Panc1 (cell line): ENCODE data around the gene TMEM131. TPM values are rescaled to one million over a fixed set of nuclear protein-coding genes. Genes with fewer than 3 reads are reported as not detected.

Experiments
- ATAC-seq: fragments of 200-7000 bp; cut with Tn5 transposase; 2 replicates; pipeline ENCODE4 v1.9.1; 2020; ENCODE audit warnings: mild to moderate bottlenecking, moderate library complexity
- BruUV-seq: library from RNA; stranded (reverse); fragments of 400-500 nt; replicated peaks from 2 replicates; lab custom pipeline; 2021; lab: Mats Ljungman, UMichigan
- CTCF ChIA-PET: fragments of 300-600 bp; sonication (Branson Sonifier 250); formaldehyde crosslinking; loops from one replicate; lab custom pipeline; 2022; ENCODE audit warnings: antibody characterized with exemption; lab: Charles Lee
- POLR2A ChIA-PET: fragments of 300-600 bp; sonication (Branson Sonifier 250); formaldehyde crosslinking; loops from one replicate; lab custom pipeline; 2022; ENCODE audit warnings: antibody characterized with exemption; lab: Charles Lee
- DNase-seq: peaks from one replicate; pipeline ENCODE4 v3.0.0-alpha.2; 2010; ENCODE audit warnings: low read depth, low spot score
- H3K27ac ChIP-seq: 2 replicates; pipeline ENCODE4 v1.5.1; 2011; ENCODE audit warnings: mild to moderate bottlenecking, low read length, inconsistent platforms
- H3K27me3 ChIP-seq: fragments of 200-500 bp; sonication (Bioruptor generic); 2 replicates; pipeline ENCODE4 v1.6.0; 2014; ENCODE audit warnings: low read length, inconsistent platforms; ENCODE audit not compliant: control insufficient read depth, insufficient read depth
- H3K36me3 ChIP-seq: fragments of 200-500 bp; sonication (Bioruptor generic); 2 replicates; pipeline ENCODE4 v1.5.1; 2014; ENCODE audit warnings: inconsistent platforms, mild to moderate bottlenecking, low read length, moderate library complexity; ENCODE audit not compliant: control insufficient read depth, insufficient read depth
- H3K4me1 ChIP-seq: 2 replicates; pipeline ENCODE4 v1.5.1; 2011; ENCODE audit warnings: inconsistent platforms, mild to moderate bottlenecking, low read length, moderate library complexity; ENCODE audit not compliant: control insufficient read depth, insufficient read depth
- H3K4me3 ChIP-seq, 2 experiments: 2 replicates each; pipeline ENCODE4 v1.5.1; 2011 to 2012; ENCODE audit warnings: low read depth in 2 of 2, low read length in 2 of 2, mild to moderate bottlenecking in 2 of 2, inconsistent platforms in 1 of 2, moderate library complexity in 1 of 2
- H3K9me3 ChIP-seq: fragments of 200-500 bp; sonication (Bioruptor generic); 2 replicates; pipeline ENCODE4 v1.5.1; 2014; ENCODE audit warnings: low read depth, mild to moderate bottlenecking, inconsistent platforms, low read length, moderate library complexity; ENCODE audit not compliant: control insufficient read depth, insufficient read depth
- CTCF ChIP-seq: fragments of 450-650 bp; IDR thresholded peaks from 2 replicates; pipeline ENCODE4 v1.5.1; 2017; ENCODE audit warnings: mild to moderate bottlenecking
- POLR2AphosphoS5 ChIP-seq: IDR thresholded peaks from 2 replicates; pipeline ENCODE4 v1.6.1; 2012; ENCODE audit warnings: mild to moderate bottlenecking, low read depth, low read length, moderate library complexity
- REST ChIP-seq, 2 experiments: IDR thresholded peaks; 2 replicates each; pipeline ENCODE4 v1.6.1; 2011 to 2012; ENCODE audit warnings: low read depth in 2 of 2, control low read depth in 1 of 2, low read length in 1 of 2, mild to moderate bottlenecking in 1 of 2, moderate library complexity in 1 of 2; ENCODE audit not compliant: insufficient read depth in 1 of 2
- SIN3A ChIP-seq: IDR thresholded peaks from 2 replicates; pipeline ENCODE4 v1.6.1; 2012; ENCODE audit warnings: low read depth, mild to moderate bottlenecking, low read length, moderate library complexity, borderline replicate concordance; ENCODE audit not compliant: insufficient read depth
- TCF7L2 ChIP-seq: IDR thresholded peaks from 2 replicates; pipeline ENCODE4 v1.6.1; 2011; ENCODE audit warnings: mild to moderate bottlenecking, low read depth, low read length, inconsistent platforms
- in situ Hi-C: cut with HindIII; loops from 2 replicates; pipeline ENCODE4 v1.10.0; 2016; ENCODE audit warnings: low sequenced_read_pairs, low pct_unique_long_range_greater_than_20kb
- intact Hi-C: fragments of 100-400 bp; cut with micrococcal nuclease; formaldehyde crosslinking; loops from one replicate; pipeline ENCODE4 v1.10.0; 2022; ENCODE audit not compliant: unreplicated experiment
- total RNA-seq: library from RNA; stranded (reverse); gene quantifications from one replicate; pipeline ENCODE4 v1.2.1, GENCODE V29; 2021; ENCODE audit not compliant: unreplicated experiment

Gene TMEM131
- total RNA-seq, 1 experiment from 2014 or later: 43.4 TPM

GRCh38 chr2:97736185-97736584 is 259.6 kb downstream of the TMEM131 start:
- Histone ChIP-seq H3K4me1 (no peaks in the 10 kb centered on the region), H3K27ac (no peak overlapping the region), H3K4me3 (no peak overlapping the region), H3K36me3 (no peaks in the 10 kb centered on the region), H3K9me3 (no peaks in the 10 kb centered on the region), H3K27me3 (no peaks in the 10 kb centered on the region)
- intact Hi-C loops (no loop called here), in situ Hi-C loops (no loop called here)
- ChIA-PET POLR2A (no interaction called here), CTCF (no interaction called here)
- ATAC-seq (no peak), DNase-seq (no peak)
- no peak for TF ChIP-seq REST (IDR thresholded peaks at IDR 0.05; ENCODE audit: insufficient read depth in 1 of 2, low read depth in 2 of 2, low read length in 1 of 2)
- no peak for TF ChIP-seq SIN3A
- no peak for TF ChIP-seq TCF7L2
- TF ChIP-seq POLR2AphosphoS5: no peak
- no peak for TF ChIP-seq CTCF
- BruUV-seq: no TSS peak

GRCh38 chr2:97735161-97735561 is 260.6 kb downstream of the TMEM131 start:
- Histone ChIP-seq H3K4me1 (no peaks in the 10 kb centered on the region), H3K27me3 (no peaks in the 10 kb centered on the region), H3K27ac (no peak overlapping the region), H3K9me3 (peaks cover 3% of the 10 kb centered on the region; the same call in 1 of the 2 replicates), H3K36me3 (no peaks in the 10 kb centered on the region), H3K4me3 (no peak overlapping the region)
- CTCF ChIA-PET: no interaction called here
- TF ChIP-seq CTCF (no peak), SIN3A (no peak), POLR2AphosphoS5 (no peak), TCF7L2 (no peak)
- ATAC-seq: no peak
- in situ Hi-C loops (no loop called here), intact Hi-C loops (no loop called here)
- BruUV-seq: no TSS peak
- POLR2A ChIA-PET: no interaction called here
- no peak for DNase-seq
